Keratinocyte (primary cell): Measurements from ENCODE around the gene LGR4. TPM values are rescaled to one million over a fixed set of nuclear protein-coding genes. Genes with fewer than 3 reads are reported as not detected.

Source experiments
- DNase-seq: peaks from one replicate; pipeline ENCODE4 v3.0.0-alpha.2; 2011; ENCODE audit warnings: low read depth, missing footprints, low spot score
- FAIRE-seq: peaks from 2 replicates; lab custom pipeline; 2011; peaks lifted over from hg19 to GRCh38; lab: Jason Lieb, UNC
- H2AFZ ChIP-seq: 2 replicates; pipeline ENCODE4 v1.6.0; 2012; ENCODE audit warnings: low read length, control low read depth, inconsistent platforms; ENCODE audit not compliant: control insufficient read depth
- H3K27ac ChIP-seq: 2 replicates; pipeline ENCODE4 v1.5.1; 2011; ENCODE audit warnings: low read length; ENCODE audit not compliant: control insufficient read depth, insufficient read depth
- H3K27me3 ChIP-seq: 3 replicates; pipeline ENCODE4 v1.6.0; 2011; ENCODE audit warnings: low read length; ENCODE audit not compliant: control insufficient read depth, insufficient read depth; ENCODE audit errors: extremely low read depth
- H3K36me3 ChIP-seq, 2 experiments: 2 replicates in 1 of 2; 3 replicates in 1 of 2; pipeline ENCODE4 v1.5.1; 2011; ENCODE audit warnings: low read length in 2 of 2, mild to moderate bottlenecking in 1 of 2; ENCODE audit not compliant: control insufficient read depth in 2 of 2, insufficient read depth in 2 of 2; ENCODE audit errors: extremely low read depth in 1 of 2
- H3K4me1 ChIP-seq: 3 replicates; pipeline ENCODE4 v1.5.1; 2011; ENCODE audit warnings: low read length; ENCODE audit not compliant: control insufficient read depth, insufficient read depth; ENCODE audit errors: extremely low read depth
- H3K4me2 ChIP-seq: 3 replicates; pipeline ENCODE4 v1.6.0; 2011; ENCODE audit warnings: low read depth, low read length; ENCODE audit not compliant: control insufficient read depth, insufficient read depth; ENCODE audit errors: extremely low read depth
- H3K4me3 ChIP-seq, 3 experiments: fragments of 200-600 bp in 1 of 3; sonication (generic) in 1 of 3; 2 replicates in 2 of 3; 3 replicates in 1 of 3; pipeline ENCODE4 v1.5.1; 2011 to 2016; ENCODE audit warnings: low read length in 3 of 3, mild to moderate bottlenecking in 3 of 3, control low read depth in 2 of 3, inconsistent platforms in 1 of 3, low read depth in 1 of 3, mixed read lengths in 1 of 3, mixed run types in 1 of 3, moderate library complexity in 1 of 3; ENCODE audit not compliant: control insufficient read depth in 2 of 3, insufficient read depth in 2 of 3; ENCODE audit errors: extremely low read depth in 1 of 3
- H3K79me2 ChIP-seq: 2 replicates; pipeline ENCODE4 v1.6.0; 2012; ENCODE audit warnings: low read length; ENCODE audit not compliant: control insufficient read depth, insufficient read depth
- H3K9ac ChIP-seq: 3 replicates; pipeline ENCODE4 v1.6.0; 2011; ENCODE audit warnings: low read length; ENCODE audit not compliant: control insufficient read depth, insufficient read depth; ENCODE audit errors: extremely low read depth
- H3K9me1 ChIP-seq: 3 replicates; pipeline ENCODE4 v1.6.0; 2011; ENCODE audit warnings: low read length; ENCODE audit not compliant: control insufficient read depth, insufficient read depth; ENCODE audit errors: extremely low read depth
- H3K9me3 ChIP-seq: 2 replicates; pipeline ENCODE4 v1.5.1; 2012; ENCODE audit warnings: low read depth, low read length; ENCODE audit not compliant: control insufficient read depth
- H4K20me1 ChIP-seq: 3 replicates; pipeline ENCODE4 v1.6.0; 2011; ENCODE audit warnings: low read length; ENCODE audit not compliant: control insufficient read depth, insufficient read depth; ENCODE audit errors: extremely low read depth
- CTCF ChIP-seq, 3 experiments: IDR thresholded peaks in 1 of 3; conservative IDR thresholded peaks in 1 of 3; optimal IDR thresholded peaks in 1 of 3; 2 replicates in 2 of 3; 3 replicates in 1 of 3; pipeline versions ENCODE3 to v1.5.1; 2011; ENCODE audit warnings: low read length in 3 of 3, mild to moderate bottlenecking in 3 of 3, moderate library complexity in 2 of 3, control low read depth in 1 of 3, inconsistent platforms in 1 of 3; ENCODE audit not compliant: insufficient read depth in 2 of 3; ENCODE audit errors: extremely low read depth in 1 of 3
- EZH2 ChIP-seq: IDR thresholded peaks from one replicate; pipeline ENCODE4 v1.6.1; 2012; ENCODE audit warnings: inconsistent platforms, mild to moderate bottlenecking, low read length, moderate library complexity
- dilution Hi-C: fragments of 300-500 bp; cut with MboI; formaldehyde crosslinking; loops from one replicate; pipeline ENCODE4 v1.7.0; 2020; ENCODE audit warnings: low sequenced_read_pairs; ENCODE audit not compliant: extremely low pct_ligation_motif_present
- polyA plus RNA-seq, 5 experiments: library from polyadenylated mRNA; depleted of rRNA in 3 of 5; stranded (reverse) in 3 of 5; stranded (forward) in 1 of 5; unstranded in 1 of 5; fragments of >200 nt; gene quantifications; 1 replicate in 1 of 5; 2 replicates in 3 of 5; 3 replicates in 1 of 5; pipeline versions ENCODE4 v1.2.1 to v1.2.3, GENCODE V29; 2011 to 2012; ENCODE audit warnings: missing spikeins in 2 of 5, low read depth in 1 of 5, low replicate concordance in 1 of 5

LGR4 gene
- polyA plus RNA-seq, 1 donor (not counting 4 experiments of a cell fraction or from before 2014, with no cell fraction given): 49.7 TPM

- dilution Hi-C loops: no loop called here
- FAIRE-seq: no peak
- H3K27ac ChIP-seq: no peak overlapping the region
These were observed 88.4 kb downstream of the LGR4 start for GRCh38 chr11:27384227-27384626.

GRCh38 chr11:27383645-27384044 lies 88.9 kb downstream of the LGR4 start:
- H4K20me1 ChIP-seq: no peaks in the 10 kb centered on the region
- peaks cover 8 to 9% of the 10 kb centered on the region in 2 experiments for H3K36me3 ChIP-seq
- H3K9ac ChIP-seq: no peak overlapping the region
- dilution Hi-C loops: no loop called here
- no peaks in the 10 kb centered on the region for H3K27me3 ChIP-seq
- no peaks in the 10 kb centered on the region for H3K9me3 ChIP-seq
- H3K4me3 ChIP-seq: no peak overlapping the region
- no peak overlapping the region for H2AFZ ChIP-seq
- H3K9me1 ChIP-seq: no peaks in the 10 kb centered on the region
- H3K4me1 ChIP-seq: peaks cover 2% of the 10 kb centered on the region
- no peak overlapping the region for H3K4me2 ChIP-seq
- DNase-seq (no peak), FAIRE-seq (no peak)
- TF ChIP-seq EZH2 (no peak), CTCF (optimal IDR thresholded peaks at IDR 0.05 in 1 of 3, IDR thresholded peaks at IDR 0.05 in 1 of 3, conservative IDR thresholded peaks at IDR 0.05 in 1 of 3; ENCODE audit: extremely low read depth in 1 of 3, insufficient read depth in 2 of 3, low read length in 3 of 3) (no peak)
- no peak overlapping the region for H3K27ac ChIP-seq
- peaks cover 3% of the 10 kb centered on the region for H3K79me2 ChIP-seq

More at GRCh38 chr11:27384227-27384626, 88.4 kb downstream of the LGR4 start:
- no peaks in the 10 kb centered on the region for H4K20me1 ChIP-seq
- no peak for DNase-seq
- no peaks in the 10 kb centered on the region for H3K9me1 ChIP-seq
- H3K36me3 ChIP-seq: peaks cover 6 to 9% of the 10 kb centered on the region in 2 experiments
- peaks cover 3% of the 10 kb centered on the region for H3K79me2 ChIP-seq
- H3K4me1 ChIP-seq: peaks cover 2% of the 10 kb centered on the region
- H3K27me3 ChIP-seq: no peaks in the 10 kb centered on the region
- H3K9me3 ChIP-seq: no peaks in the 10 kb centered on the region
- no peak overlapping the region for H3K4me2 ChIP-seq
- H3K4me3 ChIP-seq: no peak overlapping the region
- H2AFZ ChIP-seq: no peak overlapping the region
- TF ChIP-seq EZH2 (no peak), CTCF (optimal IDR thresholded peaks at IDR 0.05 in 1 of 3, IDR thresholded peaks at IDR 0.05 in 1 of 3, conservative IDR thresholded peaks at IDR 0.05 in 1 of 3; ENCODE audit: extremely low read depth in 1 of 3, insufficient read depth in 2 of 3, low read length in 3 of 3) (no peak)
- no peak overlapping the region for H3K9ac ChIP-seq
